Liver (tissue), 9 donors: Measurements from ENCODE around the gene SH3BP5L. TPM values are rescaled to one million over a fixed set of nuclear protein-coding genes. Genes with fewer than 3 reads are reported as not detected.

ENCODE experiments used
- DNase-seq: peaks from one replicate; pipeline ENCODE4 v3.0.0-alpha.2; 2017; ENCODE audit warnings: low spot score
- H3K27ac ChIP-seq, 2 donors: one replicate each; pipeline ENCODE4 v1.7.0; 2013; ENCODE audit warnings: inconsistent platforms in 2 of 2, low read length in 2 of 2, control low read depth in 1 of 2, low read depth in 1 of 2, mild to moderate bottlenecking in 1 of 2
- H3K27me3 ChIP-seq, 4 donors: one replicate each; pipeline versions ENCODE4 v1.6.1 to v1.7.0; 2013; ENCODE audit warnings: low read length in 3 of 4, inconsistent platforms in 1 of 4, mild to moderate bottlenecking in 1 of 4, moderate library complexity in 1 of 4; ENCODE audit not compliant: control insufficient read depth in 4 of 4, insufficient read depth in 4 of 4
- H3K36me3 ChIP-seq, 4 donors: one replicate each; pipeline versions ENCODE4 v1.6.1 to v1.7.0; 2013; ENCODE audit warnings: low read length in 3 of 4, mild to moderate bottlenecking in 3 of 4, low read depth in 1 of 4, moderate library complexity in 1 of 4; ENCODE audit not compliant: control insufficient read depth in 4 of 4, insufficient read depth in 3 of 4
- H3K4me1 ChIP-seq, 4 donors: one replicate each; pipeline versions ENCODE4 v1.6.1 to v1.7.0; 2013; ENCODE audit warnings: low read length in 3 of 4, mild to moderate bottlenecking in 3 of 4, moderate library complexity in 1 of 4; ENCODE audit not compliant: control insufficient read depth in 4 of 4, insufficient read depth in 4 of 4
- H3K4me3 ChIP-seq, 3 donors: one replicate each; pipeline versions ENCODE4 v1.6.1 to v1.7.0; 2013; ENCODE audit warnings: low read length in 3 of 3, control low read depth in 1 of 3, low read depth in 1 of 3, mild to moderate bottlenecking in 1 of 3
- H3K9ac ChIP-seq, 2 donors: one replicate each; pipeline ENCODE4 v1.7.0; 2013; ENCODE audit warnings: low read length in 2 of 2, mild to moderate bottlenecking in 2 of 2, moderate library complexity in 2 of 2, control low read depth in 1 of 2, low read depth in 1 of 2
- H3K9me3 ChIP-seq, 4 donors: one replicate each; pipeline versions ENCODE4 v1.6.1 to v1.7.0; 2013; ENCODE audit warnings: low read length in 3 of 4; ENCODE audit not compliant: control insufficient read depth in 4 of 4
- CTCF ChIP-seq: fragments of 150-350 bp; IDR thresholded peaks from 2 replicates; pipeline ENCODE4 v1.5.1; 2017; ENCODE audit warnings: improper control_type of control experiment, low read depth, low read length; ENCODE audit not compliant: missing input control
- EGR1 ChIP-seq, 2 donors: IDR thresholded peaks; 2 replicates each; pipeline ENCODE4 v1.6.1; 2016 to 2018; ENCODE audit warnings: antibody characterized with exemption in 2 of 2, low read depth in 2 of 2
- FOXA1 ChIP-seq: IDR thresholded peaks from 2 replicates; pipeline ENCODE4 v1.6.1; 2016; ENCODE audit warnings: antibody characterized with exemption
- FOXA2 ChIP-seq: IDR thresholded peaks from 2 replicates; pipeline ENCODE4 v1.6.1; 2016; ENCODE audit warnings: antibody characterized with exemption
- GABPA ChIP-seq, 2 donors: IDR thresholded peaks in 1 of 2; conservative IDR thresholded peaks in 1 of 2; 2 replicates each; pipeline ENCODE4 v1.6.1; 2016; ENCODE audit warnings: antibody characterized with exemption in 2 of 2, mild to moderate bottlenecking in 1 of 2, moderate library complexity in 1 of 2
- HNF4A ChIP-seq, 2 donors: conservative IDR thresholded peaks; 2 replicates each; pipeline ENCODE4 v1.6.1; 2016; ENCODE audit warnings: antibody characterized with exemption in 2 of 2, mild to moderate bottlenecking in 2 of 2
- HNF4G ChIP-seq: IDR thresholded peaks from 2 replicates; pipeline ENCODE4 v1.6.1; 2016; ENCODE audit warnings: antibody characterized with exemption
- JUND ChIP-seq, 2 donors: IDR thresholded peaks; 2 replicates each; pipeline ENCODE4 v1.6.1; 2016; ENCODE audit warnings: antibody characterized with exemption in 2 of 2
- MAX ChIP-seq: IDR thresholded peaks from 2 replicates; pipeline ENCODE4 v1.6.1; 2016; ENCODE audit warnings: antibody characterized with exemption
- NR2F2 ChIP-seq: IDR thresholded peaks from 2 replicates; pipeline ENCODE4 v1.6.1; 2016; ENCODE audit warnings: antibody characterized with exemption
- RAD21 ChIP-seq, 2 donors: IDR thresholded peaks; 2 replicates each; pipeline ENCODE4 v1.6.1; 2016; ENCODE audit warnings: antibody characterized with exemption in 2 of 2, mild to moderate bottlenecking in 2 of 2
- RXRA ChIP-seq, 2 donors: IDR thresholded peaks; 2 replicates each; pipeline ENCODE4 v1.6.1; 2017 to 2018; ENCODE audit warnings: antibody characterized with exemption in 2 of 2, mild to moderate bottlenecking in 1 of 2
- SP1 ChIP-seq: IDR thresholded peaks from 2 replicates; pipeline ENCODE4 v1.6.1; 2018; ENCODE audit warnings: antibody characterized with exemption, mild to moderate bottlenecking
- TAF1 ChIP-seq: conservative IDR thresholded peaks from 2 replicates; pipeline ENCODE4 v1.6.1; 2016; ENCODE audit warnings: antibody characterized with exemption, mild to moderate bottlenecking
- YY1 ChIP-seq: IDR thresholded peaks from 2 replicates; pipeline ENCODE4 v1.6.1; 2016; ENCODE audit warnings: antibody characterized with exemption, mild to moderate bottlenecking
- ZBTB33 ChIP-seq: IDR thresholded peaks from 2 replicates; pipeline ENCODE4 v1.6.1; 2016; ENCODE audit warnings: antibody characterized with exemption
- WGBS: extraction: QIAGEN DNeasy Blood & Tissue Kit; methylation state at CpG from one replicate; pipeline ENCODE4 v1.1.7; 2013; 5-methylcytosine and 5-hydroxymethylcytosine counted together
- polyA plus RNA-seq, 2 donors: library from polyadenylated mRNA; stranded (reverse) in 1 of 2; unstranded in 1 of 2; fragments of 200-250 nt in 1 of 2; fragments of >200 nt in 1 of 2; fragmentation: Nextera tagmentation in 1 of 2; extraction: Ambion mirVana in 1 of 2; gene quantifications; one replicate each; pipeline versions ENCODE4 v1.2.1 to v1.2.3, GENCODE V29; 2013 to 2015
- total RNA-seq, 2 donors: library from RNA; depleted of rRNA; stranded (reverse); fragments of >200 nt; gene quantifications; one replicate each; pipeline ENCODE4 v1.2.3, GENCODE V29; 2014
- TF ChIP-seq, protein P1 (sequence below): IDR thresholded peaks from 2 replicates; pipeline ENCODE4 v1.6.1; 2016; ENCODE audit warnings: antibody characterized with exemption, mild to moderate bottlenecking
- TF ChIP-seq, protein P2 (sequence below): IDR thresholded peaks from 2 replicates; pipeline ENCODE4 v1.6.1; 2016; ENCODE audit warnings: antibody characterized with exemption
- donor health status: healthy.
- donor health status: healthy.
- donor health status: healthy.
- donor health status: healthy.
- donor health status: healthy.

SH3BP5L gene
- total and polyA plus RNA-seq, 4 donors = 1.5 to 16.4 (median 12.4) TPM

- Histone ChIP-seq H3K27me3 (no peaks in the 10 kb centered on the region), H3K27ac (peak overlapping the region; percentile 95 to 100), H3K4me1 (peaks cover 14 to 53% (median 41%) of the 10 kb centered on the region in 4 donors), H3K9me3 (no peaks in the 10 kb centered on the region), H3K9ac (peak overlapping the region; percentile 90 to 100), H3K36me3 (peaks cover 2 to 9% (median 5%) of the 10 kb centered on the region in 4 donors), H3K4me3 (peak overlapping the region; percentile 75 to 99 (median 90))
- TF ChIP-seq HNF4G = no peak
- no peak for TF ChIP-seq GABPA (IDR thresholded peaks at IDR 0.05 in 1 of 2, conservative IDR thresholded peaks at IDR 0.05 in 1 of 2)
- no peak for TF ChIP-seq TAF1
- TF ChIP-seq FOXA1 = no peak
- TF ChIP-seq CTCF = no peak
- no peak for TF ChIP-seq YY1
- TF ChIP-seq MAX = no peak
- TF ChIP-seq, protein P1, sequence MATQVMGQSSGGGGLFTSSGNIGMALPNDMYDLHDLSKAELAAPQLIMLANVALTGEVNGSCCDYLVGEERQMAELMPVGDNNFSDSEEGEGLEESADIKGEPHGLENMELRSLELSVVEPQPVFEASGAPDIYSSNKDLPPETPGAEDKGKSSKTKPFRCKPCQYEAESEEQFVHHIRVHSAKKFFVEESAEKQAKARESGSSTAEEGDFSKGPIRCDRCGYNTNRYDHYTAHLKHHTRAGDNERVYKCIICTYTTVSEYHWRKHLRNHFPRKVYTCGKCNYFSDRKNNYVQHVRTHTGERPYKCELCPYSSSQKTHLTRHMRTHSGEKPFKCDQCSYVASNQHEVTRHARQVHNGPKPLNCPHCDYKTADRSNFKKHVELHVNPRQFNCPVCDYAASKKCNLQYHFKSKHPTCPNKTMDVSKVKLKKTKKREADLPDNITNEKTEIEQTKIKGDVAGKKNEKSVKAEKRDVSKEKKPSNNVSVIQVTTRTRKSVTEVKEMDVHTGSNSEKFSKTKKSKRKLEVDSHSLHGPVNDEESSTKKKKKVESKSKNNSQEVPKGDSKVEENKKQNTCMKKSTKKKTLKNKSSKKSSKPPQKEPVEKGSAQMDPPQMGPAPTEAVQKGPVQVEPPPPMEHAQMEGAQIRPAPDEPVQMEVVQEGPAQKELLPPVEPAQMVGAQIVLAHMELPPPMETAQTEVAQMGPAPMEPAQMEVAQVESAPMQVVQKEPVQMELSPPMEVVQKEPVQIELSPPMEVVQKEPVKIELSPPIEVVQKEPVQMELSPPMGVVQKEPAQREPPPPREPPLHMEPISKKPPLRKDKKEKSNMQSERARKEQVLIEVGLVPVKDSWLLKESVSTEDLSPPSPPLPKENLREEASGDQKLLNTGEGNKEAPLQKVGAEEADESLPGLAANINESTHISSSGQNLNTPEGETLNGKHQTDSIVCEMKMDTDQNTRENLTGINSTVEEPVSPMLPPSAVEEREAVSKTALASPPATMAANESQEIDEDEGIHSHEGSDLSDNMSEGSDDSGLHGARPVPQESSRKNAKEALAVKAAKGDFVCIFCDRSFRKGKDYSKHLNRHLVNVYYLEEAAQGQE = no peak
- no peak for TF ChIP-seq ZBTB33
- no peak for TF ChIP-seq SP1
- no peak for TF ChIP-seq RXRA (IDR thresholded peaks at IDR 0.05)
- TF ChIP-seq RAD21 (IDR thresholded peaks at IDR 0.05) = no peak
- no peak for TF ChIP-seq HNF4A (conservative IDR thresholded peaks at IDR 0.05)
- no peak for TF ChIP-seq NR2F2
- TF ChIP-seq FOXA2 = no peak
- no peak for TF ChIP-seq EGR1 (IDR thresholded peaks at IDR 0.05; ENCODE audit: low read depth in 2 of 2)
- TF ChIP-seq, protein P2, sequence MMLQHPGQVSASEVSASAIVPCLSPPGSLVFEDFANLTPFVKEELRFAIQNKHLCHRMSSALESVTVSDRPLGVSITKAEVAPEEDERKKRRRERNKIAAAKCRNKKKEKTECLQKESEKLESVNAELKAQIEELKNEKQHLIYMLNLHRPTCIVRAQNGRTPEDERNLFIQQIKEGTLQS = no peak
- no peak for TF ChIP-seq JUND (IDR thresholded peaks at IDR 0.05)
- WGBS = 1% methylated on average over 18 of the region's 18 CpGs
- no peak for DNase-seq
Observed at GRCh38 chr1:248825573-248825908, 174 bp downstream of the SH3BP5L start.
